Spleen (tissue), 11 donors: ENCODE data around the gene TNS1. TPM values are rescaled to one million over a fixed set of nuclear protein-coding genes. Genes with fewer than 3 reads are reported as not detected.
A peak's percentile ranks its signal among the peaks of the same experiment; 100 is the strongest.

Experiments
- DNase-seq: peaks from one replicate; pipeline ENCODE4 v3.0.0-alpha.2; 2020
- H3K27ac ChIP-seq, 8 donors: fragments of 200-600 bp; sonication (generic) in 7 of 8; 1 replicate in 4 of 8; 2 replicates in 4 of 8; pipeline versions ENCODE4 v1.5.0 to v1.8.0; 2016 to 2021; ENCODE audit warnings: inconsistent platforms in 4 of 8, mild to moderate bottlenecking in 4 of 8, moderate library complexity in 1 of 8
- H3K27me3 ChIP-seq, 7 donors: fragments of 200-600 bp; sonication (generic) in 6 of 7; replicated peaks in 1 of 7; 1 replicate in 4 of 7; 2 replicates in 3 of 7; pipeline versions ENCODE4 v1.5.0 to v1.8.0; 2016 to 2021; ENCODE audit warnings: inconsistent platforms in 3 of 7, mild to moderate bottlenecking in 1 of 7
- H3K36me3 ChIP-seq, 6 donors: fragments of 200-600 bp; sonication (generic) in 5 of 6; 1 replicate in 4 of 6; 2 replicates in 2 of 6; pipeline versions ENCODE4 v1.5.0 to v1.8.0; 2016 to 2021; ENCODE audit warnings: inconsistent platforms in 2 of 6
- H3K4me1 ChIP-seq, 6 donors: fragments of 200-600 bp; sonication (generic) in 5 of 6; 1 replicate in 3 of 6; 2 replicates in 3 of 6; pipeline versions ENCODE4 v1.5.0 to v1.8.0; 2016 to 2021; ENCODE audit warnings: inconsistent platforms in 3 of 6
- H3K4me3 ChIP-seq, 8 donors: fragments of 200-600 bp; sonication (generic) in 7 of 8; 1 replicate in 4 of 8; 2 replicates in 4 of 8; pipeline versions ENCODE4 v1.5.0 to v1.8.0; 2016 to 2021; ENCODE audit warnings: inconsistent platforms in 4 of 8, mild to moderate bottlenecking in 4 of 8, moderate library complexity in 2 of 8
- H3K9me3 ChIP-seq, 8 donors: fragments of 200-600 bp; sonication (generic) in 7 of 8; 1 replicate in 4 of 8; 2 replicates in 4 of 8; pipeline versions ENCODE4 v1.5.0 to v1.8.0; 2016 to 2021; ENCODE audit warnings: inconsistent platforms in 4 of 8
- POLR2A ChIP-seq, 3 donors: fragments of 450-650 bp; IDR thresholded peaks; one replicate each; pipeline ENCODE4 v1.5.1; 2017; ENCODE audit warnings: antibody characterized with exemption in 3 of 3, mild to moderate bottlenecking in 1 of 3
- POLR2AphosphoS5 ChIP-seq, 3 donors: sonication (generic); formaldehyde crosslinking; IDR thresholded peaks; one replicate each; pipeline ENCODE4 v1.5.1; 2017; ENCODE audit warnings: antibody characterized with exemption in 3 of 3
- WGBS, 5 donors: extraction: QIAGEN DNeasy Blood & Tissue Kit in 3 of 5; methylation state at CpG; one replicate each; pipeline versions ENCODE4 v1.1.5 to v1.1.7; 2013 to 2018; 5-methylcytosine and 5-hydroxymethylcytosine counted together
- intact Hi-C: fragments of 100-400 bp; cut with DNase I; formaldehyde crosslinking; loops from one replicate; pipeline ENCODE4 v1.15.0; 2023; ENCODE audit warnings: low total_unique reads
- polyA plus RNA-seq, 3 donors: library from polyadenylated mRNA; stranded (reverse); fragments of 200-250 nt; gene quantifications; one replicate each; pipeline ENCODE4 v1.2.1, GENCODE V29; 2013
- total RNA-seq, 7 donors: library from RNA; depleted of rRNA in 3 of 7; stranded (reverse); fragments of >200 nt in 3 of 7; fragmentation: NEBNext Ultra II Directional in 4 of 7; extraction: Animal tissue kit (Norgen Biotek cat#: 25700) in 4 of 7; gene quantifications; one replicate each; pipeline versions ENCODE4 v1.1.0 to v1.2.1, GENCODE V29; 2016 to 2021
- TF ChIP-seq, protein P1 (sequence below), 11 experiments: fragments of 200-600 bp in 7 of 11; fragments of 450-650 bp in 4 of 11; sonication (generic) in 4 of 11; IDR thresholded peaks in 8 of 11; conservative IDR thresholded peaks in 3 of 11; 1 replicate in 7 of 11; 2 replicates in 4 of 11; pipeline versions ENCODE4 v1.4.0 to v1.8.0; 2016 to 2021; ENCODE audit warnings: antibody characterized with exemption in 11 of 11, inconsistent platforms in 4 of 11, mild to moderate bottlenecking in 1 of 11
- donor health status: healthy with polysubstance abuse.
- donor health status: DM: no; HTN: no; CAD: no; lungs with moderate emphysema.
- donor health status: DM: no; HTN: no; CAD: no.
- donor health status: Bipolar disorder and iron deficiency.
- donor health status: healthy.
- donor health status: DM: no; HTN: no; CAD: no.
- donor health status: DM: yes; HTN: yes; CAD: no.

The TNS1 gene
- total and polyA plus RNA-seq, 10 donors, result 6.9 to 580 (median 246) TPM

DNA sequence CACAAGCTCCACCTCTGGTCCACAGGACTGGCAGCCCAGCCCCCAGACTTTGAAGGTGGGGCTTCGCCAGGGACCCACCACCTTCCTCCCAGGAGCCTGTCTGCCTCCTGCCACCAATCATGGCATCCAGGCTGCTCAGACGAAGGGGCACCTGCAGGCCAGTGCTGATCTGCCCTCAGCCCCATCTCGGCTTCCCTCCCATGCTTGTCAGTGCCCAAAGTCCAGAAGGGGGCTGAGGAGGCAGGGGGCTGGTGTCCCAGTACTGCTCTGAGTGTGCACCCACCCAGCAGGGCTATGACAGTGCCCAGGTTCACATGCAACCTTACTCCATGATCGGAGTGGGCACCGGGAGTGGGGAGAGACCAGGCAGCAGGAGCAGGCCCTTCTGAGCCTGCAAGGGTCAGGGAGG is 40.9 kb upstream of the TNS1 start:
- peak overlapping the region in 1 of 8 donors; percentile 29 for H3K27ac ChIP-seq
- H3K4me1 ChIP-seq, result peaks cover 0 to 34% (median 13%) of the 10 kb centered on the region in 6 donors
- intact Hi-C loops, result no loop called here
- TF ChIP-seq, protein P1, sequence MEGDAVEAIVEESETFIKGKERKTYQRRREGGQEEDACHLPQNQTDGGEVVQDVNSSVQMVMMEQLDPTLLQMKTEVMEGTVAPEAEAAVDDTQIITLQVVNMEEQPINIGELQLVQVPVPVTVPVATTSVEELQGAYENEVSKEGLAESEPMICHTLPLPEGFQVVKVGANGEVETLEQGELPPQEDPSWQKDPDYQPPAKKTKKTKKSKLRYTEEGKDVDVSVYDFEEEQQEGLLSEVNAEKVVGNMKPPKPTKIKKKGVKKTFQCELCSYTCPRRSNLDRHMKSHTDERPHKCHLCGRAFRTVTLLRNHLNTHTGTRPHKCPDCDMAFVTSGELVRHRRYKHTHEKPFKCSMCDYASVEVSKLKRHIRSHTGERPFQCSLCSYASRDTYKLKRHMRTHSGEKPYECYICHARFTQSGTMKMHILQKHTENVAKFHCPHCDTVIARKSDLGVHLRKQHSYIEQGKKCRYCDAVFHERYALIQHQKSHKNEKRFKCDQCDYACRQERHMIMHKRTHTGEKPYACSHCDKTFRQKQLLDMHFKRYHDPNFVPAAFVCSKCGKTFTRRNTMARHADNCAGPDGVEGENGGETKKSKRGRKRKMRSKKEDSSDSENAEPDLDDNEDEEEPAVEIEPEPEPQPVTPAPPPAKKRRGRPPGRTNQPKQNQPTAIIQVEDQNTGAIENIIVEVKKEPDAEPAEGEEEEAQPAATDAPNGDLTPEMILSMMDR (IDR thresholded peaks at IDR 0.05 in 8 of 11, conservative IDR thresholded peaks at IDR 0.05 in 3 of 11), result no peak
- TF ChIP-seq POLR2A (IDR thresholded peaks at IDR 0.05), result no peak
- TF ChIP-seq POLR2AphosphoS5 (IDR thresholded peaks at IDR 0.05), result no peak
- WGBS, 5 donors, result 91 to 100% (median 95%) methylated on average over 3 to 5 of the region's 5 CpGs
- H3K27me3 ChIP-seq, result no peaks in the 10 kb centered on the region
- no peak for DNase-seq
- no peak overlapping the region for H3K4me3 ChIP-seq
- H3K36me3 ChIP-seq, result no peaks in the 10 kb centered on the region
- peaks cover 0 to 18% (median 7%) of the 10 kb centered on the region in 8 donors for H3K9me3 ChIP-seq

DNA sequence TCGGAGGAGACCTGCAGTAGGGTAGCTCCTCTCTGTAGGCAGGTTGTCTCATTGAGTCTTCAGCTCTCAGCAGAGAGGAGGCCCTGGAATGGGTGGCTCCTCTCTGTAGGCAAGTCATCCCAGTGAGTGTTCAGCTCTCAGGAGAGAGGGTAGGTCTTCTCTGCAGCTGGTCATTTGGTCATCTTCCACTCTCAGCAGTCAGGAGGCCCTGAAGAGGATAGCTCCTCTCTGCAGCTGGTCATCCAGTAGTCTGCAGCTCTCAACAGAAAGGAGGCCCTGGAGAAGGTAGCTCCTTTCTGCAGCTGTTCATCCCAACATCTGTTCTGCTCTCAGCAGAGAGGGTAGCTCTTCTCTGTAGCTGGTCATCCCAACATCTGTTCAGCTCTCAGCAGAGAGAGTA is 40.3 kb upstream of the TNS1 start:
- no peaks in the 10 kb centered on the region for H3K36me3 ChIP-seq
- peaks cover 0 to 16% (median 6%) of the 10 kb centered on the region in 8 donors for H3K9me3 ChIP-seq
- H3K27me3 ChIP-seq, result no peaks in the 10 kb centered on the region
- peaks cover 0 to 32% (median 13%) of the 10 kb centered on the region in 6 donors for H3K4me1 ChIP-seq
- DNase-seq, result no peak
- intact Hi-C loops, result no loop called here
- no peak for TF ChIP-seq POLR2A (IDR thresholded peaks at IDR 0.05)
- no peak for TF ChIP-seq POLR2AphosphoS5 (IDR thresholded peaks at IDR 0.05)
- H3K27ac ChIP-seq, result no peak overlapping the region
- no peak overlapping the region for H3K4me3 ChIP-seq
- 83 to 100% (median 91%) methylated on average over 1 of the region's 1 CpG for WGBS, 5 donors

DNA sequence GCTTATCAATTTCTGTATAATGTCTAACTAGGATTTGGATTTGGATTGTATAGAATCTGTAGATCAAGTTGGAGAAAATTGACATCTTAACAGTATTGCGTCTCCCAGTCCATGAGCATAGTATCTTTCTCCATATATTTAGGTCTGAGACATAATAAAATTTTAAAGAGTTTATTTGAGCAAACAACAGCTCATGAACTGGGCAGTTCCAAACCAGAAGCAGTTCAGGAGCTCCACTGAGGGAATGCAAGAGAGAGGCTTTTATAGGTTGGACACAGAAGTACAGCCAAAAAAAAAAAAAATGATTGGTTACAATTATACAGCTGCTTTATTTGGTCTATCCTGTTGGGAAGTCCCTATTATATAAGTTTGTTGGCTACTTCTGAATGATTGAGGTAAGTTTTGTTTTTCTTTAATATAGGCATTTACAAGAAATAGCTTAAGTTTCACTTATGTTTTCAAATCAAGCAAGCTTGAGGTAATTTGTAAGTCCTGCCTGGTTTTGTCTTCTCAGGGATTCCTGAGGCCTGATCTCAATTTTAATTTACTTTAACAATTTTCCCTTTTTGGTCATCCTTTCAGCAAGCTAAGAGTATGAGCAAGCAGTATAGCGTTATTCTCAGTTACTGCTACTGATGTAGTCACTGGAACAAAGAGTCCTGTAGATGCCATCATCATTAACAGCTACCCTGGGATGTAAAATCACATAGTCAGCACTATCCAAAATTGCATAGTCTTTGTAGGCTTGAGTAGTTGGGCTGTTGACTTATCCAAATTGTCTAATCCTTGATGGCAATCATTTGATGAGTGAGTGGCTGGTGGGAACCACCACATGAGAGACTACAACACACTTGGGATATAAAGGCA is 38.7 kb upstream of the TNS1 start:
- DNase-seq, result no peak
- Histone ChIP-seq H3K27me3 (no peaks in the 10 kb centered on the region), H3K27ac (peak overlapping the region in 2 of 8 donors; percentile 7 to 41), H3K4me3 (no peak overlapping the region), H3K9me3 (peaks cover 0 to 16% (median 6%) of the 10 kb centered on the region in 8 donors), H3K4me1 (peaks cover 0 to 18% (median 9%) of the 10 kb centered on the region in 6 donors), H3K36me3 (no peaks in the 10 kb centered on the region)
- TF ChIP-seq, protein P1 (IDR thresholded peaks at IDR 0.05 in 8 of 11, conservative IDR thresholded peaks at IDR 0.05 in 3 of 11), result no peak
- TF ChIP-seq POLR2A (IDR thresholded peaks at IDR 0.05) (no peak), POLR2AphosphoS5 (IDR thresholded peaks at IDR 0.05) (no peak)
- intact Hi-C loops, result no loop called here
- 77 to 91% (median 87%) methylated on average over 2 of the region's 2 CpGs for WGBS, 5 donors

- TF ChIP-seq POLR2A (IDR thresholded peaks at IDR 0.05) (no peak), POLR2AphosphoS5 (IDR thresholded peaks at IDR 0.05) (no peak)
- TF ChIP-seq, protein P1 (IDR thresholded peaks at IDR 0.05 in 8 of 11, conservative IDR thresholded peaks at IDR 0.05 in 3 of 11), result no peak
- no peak for DNase-seq
- Histone ChIP-seq H3K27ac (peak overlapping the region in 1 of 8 donors; percentile 41), H3K9me3 (peaks cover 0 to 16% (median 6%) of the 10 kb centered on the region in 8 donors), H3K36me3 (no peaks in the 10 kb centered on the region), H3K4me1 (peaks cover 0 to 16% (median 4%) of the 10 kb centered on the region in 6 donors), H3K4me3 (no peak overlapping the region), H3K27me3 (no peaks in the 10 kb centered on the region)
- 49 to 81% (median 76%) methylated on average over 2 of the region's 2 CpGs for WGBS, 5 donors
- intact Hi-C loops, result no loop called here
These were observed 38.1 kb upstream of the TNS1 start for GRCh38 chr2:218040883-218041282.
